Measurements from ENCODE around the gene PKD1. TPM values are rescaled to one million over a fixed set of nuclear protein-coding genes. Genes with fewer than 3 reads are reported as not detected.
A peak's percentile ranks its signal among the peaks of the same experiment; 100 is the strongest.

Gene PKD1
- total RNA-seq, 4 donors from 2014 or later = 207 to 542 (median 381) TPM

DNA sequence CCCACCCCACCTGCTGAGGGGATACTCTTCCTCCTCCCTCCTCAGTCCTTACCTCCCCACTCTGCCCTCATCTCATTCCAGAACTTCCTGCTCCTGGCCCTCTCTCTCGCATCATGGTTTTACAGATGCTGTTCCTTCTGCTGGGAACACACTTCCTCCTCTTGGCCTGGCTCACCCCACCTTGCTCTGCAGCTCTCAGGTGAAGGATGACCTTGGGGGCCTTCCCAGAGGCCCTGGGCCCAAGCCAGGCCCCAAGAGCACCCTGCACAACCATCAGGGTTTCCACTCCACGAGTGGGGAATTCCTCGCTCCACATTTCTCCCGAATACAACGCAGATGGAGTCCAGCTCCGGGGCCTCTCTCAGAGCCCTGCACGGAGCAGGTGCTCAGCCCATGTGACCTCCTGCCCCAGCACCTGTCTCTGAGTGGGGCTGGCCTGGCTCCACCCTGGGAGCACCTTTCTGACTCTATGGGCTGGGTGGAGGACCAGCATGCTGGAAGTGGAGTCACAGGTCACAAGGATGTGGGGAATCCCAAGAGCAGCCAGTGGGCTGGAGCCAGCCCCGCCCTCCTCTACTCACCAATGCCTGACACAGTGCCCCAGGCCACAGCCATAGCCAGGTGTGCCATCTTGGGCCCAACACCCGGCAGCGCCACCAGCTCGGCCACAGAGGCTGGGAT is 92.6 kb downstream of the PKD1 start:
- 78 to 88% methylated on average over 5 to 11 of the region's 11 CpGs for WGBS, 2 donors
- TF ChIP-seq EP300 (IDR thresholded peaks at IDR 0.05) = no peak
- TF ChIP-seq, protein P1, sequence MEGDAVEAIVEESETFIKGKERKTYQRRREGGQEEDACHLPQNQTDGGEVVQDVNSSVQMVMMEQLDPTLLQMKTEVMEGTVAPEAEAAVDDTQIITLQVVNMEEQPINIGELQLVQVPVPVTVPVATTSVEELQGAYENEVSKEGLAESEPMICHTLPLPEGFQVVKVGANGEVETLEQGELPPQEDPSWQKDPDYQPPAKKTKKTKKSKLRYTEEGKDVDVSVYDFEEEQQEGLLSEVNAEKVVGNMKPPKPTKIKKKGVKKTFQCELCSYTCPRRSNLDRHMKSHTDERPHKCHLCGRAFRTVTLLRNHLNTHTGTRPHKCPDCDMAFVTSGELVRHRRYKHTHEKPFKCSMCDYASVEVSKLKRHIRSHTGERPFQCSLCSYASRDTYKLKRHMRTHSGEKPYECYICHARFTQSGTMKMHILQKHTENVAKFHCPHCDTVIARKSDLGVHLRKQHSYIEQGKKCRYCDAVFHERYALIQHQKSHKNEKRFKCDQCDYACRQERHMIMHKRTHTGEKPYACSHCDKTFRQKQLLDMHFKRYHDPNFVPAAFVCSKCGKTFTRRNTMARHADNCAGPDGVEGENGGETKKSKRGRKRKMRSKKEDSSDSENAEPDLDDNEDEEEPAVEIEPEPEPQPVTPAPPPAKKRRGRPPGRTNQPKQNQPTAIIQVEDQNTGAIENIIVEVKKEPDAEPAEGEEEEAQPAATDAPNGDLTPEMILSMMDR (IDR thresholded peaks at IDR 0.05) = no peak
- no peak for TF ChIP-seq POLR2A (IDR thresholded peaks at IDR 0.05)
- Histone ChIP-seq H3K4me1 (peaks cover 0 to 81% (median 45%) of the 10 kb centered on the region in 4 donors), H3K36me3 (peaks cover 0 to 29% (median 0%) of the 10 kb centered on the region in 3 donors), H3K9me3 (no peaks in the 10 kb centered on the region), H3K4me3 (no peak overlapping the region), H3K27me3 (no peaks in the 10 kb centered on the region), H3K27ac (peak overlapping the region in 1 of 4 donors; percentile 47)
- no peak for DNase-seq (ENCODE audit: low spot score in 2 of 2)

DNA sequence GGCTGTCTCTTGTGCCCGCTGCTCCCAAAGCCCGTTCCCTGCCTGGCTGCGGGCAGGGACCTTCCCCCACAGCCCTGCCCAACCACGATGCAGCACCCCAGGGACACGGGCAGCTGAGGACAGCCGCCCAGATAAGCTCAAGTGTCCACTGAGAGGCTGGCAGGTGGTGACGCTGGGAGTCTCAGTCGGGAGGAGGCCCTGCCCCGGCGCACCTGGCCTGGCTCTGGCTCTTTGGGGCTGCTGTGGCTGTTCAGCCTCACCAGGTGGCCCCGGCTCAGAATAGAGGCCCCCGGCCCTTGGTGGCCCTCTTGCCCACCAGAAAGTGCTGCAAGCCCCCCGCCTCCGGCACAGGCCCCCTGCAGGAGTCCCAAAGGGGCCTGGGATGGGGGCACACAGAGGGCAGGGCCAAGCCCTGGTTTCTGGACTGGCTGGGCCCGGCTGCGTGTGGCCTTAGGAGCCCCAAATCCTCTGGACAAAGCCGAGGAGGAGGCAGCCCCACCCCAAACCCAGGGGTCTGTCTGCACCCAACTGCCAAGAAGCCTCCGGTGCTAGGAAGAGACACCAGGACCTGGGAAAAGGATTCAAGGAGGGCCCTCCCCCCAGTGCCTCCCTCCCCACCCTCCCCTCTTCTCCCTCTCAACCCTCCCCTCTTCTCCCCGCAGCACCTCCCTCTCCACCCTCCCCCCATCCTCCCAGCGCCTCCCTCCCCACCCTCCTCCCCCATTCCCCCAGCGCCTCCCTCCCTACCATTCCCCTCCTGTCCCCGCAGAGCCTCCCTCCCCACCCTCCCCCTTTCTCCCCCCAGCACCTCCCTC is 93.3 kb downstream of the PKD1 start:
- Histone ChIP-seq H3K27ac (peak overlapping the region in 2 of 4 donors; percentile 55 to 58), H3K4me1 (peaks cover 0 to 87% (median 52%) of the 10 kb centered on the region in 4 donors)
- DNase-seq (ENCODE audit: low spot score in 2 of 2) = no peak

DNA sequence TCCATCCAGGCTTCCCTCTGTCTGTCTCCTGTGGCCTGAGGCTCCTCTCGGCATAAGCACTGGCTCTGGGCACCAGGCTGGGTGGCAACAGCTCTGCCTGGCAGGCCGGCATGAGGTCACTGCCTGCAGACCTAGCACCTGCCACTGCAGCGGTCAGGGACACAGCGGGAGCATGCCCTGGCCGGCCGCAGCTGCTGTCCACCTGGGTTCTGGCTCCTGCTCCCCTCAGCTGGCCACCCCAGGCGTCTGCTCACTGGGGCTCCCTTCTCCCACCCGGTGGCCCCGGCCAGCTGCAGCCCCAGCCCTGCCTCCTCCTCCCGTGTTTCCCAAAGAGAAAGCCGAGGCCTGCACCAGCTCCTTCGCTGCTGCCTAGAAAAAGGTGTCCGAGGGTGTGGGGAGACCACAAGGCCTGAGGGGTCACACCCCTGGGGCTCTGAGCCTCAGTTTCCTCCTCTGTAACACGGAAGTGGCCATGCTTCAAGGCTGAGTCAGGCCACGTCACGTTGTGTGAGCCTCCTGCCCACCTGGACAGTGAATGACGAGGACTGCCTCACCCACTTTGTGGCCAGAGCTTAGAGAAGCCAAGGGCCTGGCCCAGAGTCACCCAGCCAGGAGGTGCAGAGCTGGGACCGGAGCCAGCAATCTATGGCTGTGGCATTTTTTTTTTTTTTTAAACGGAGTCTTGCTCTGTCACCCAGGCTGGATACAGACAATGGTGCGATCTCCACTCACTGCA is 94.7 kb downstream of the PKD1 start:
- DNase-seq (ENCODE audit: low spot score in 2 of 2) = no peak
- no peaks in the 10 kb centered on the region for H3K9me3 ChIP-seq
- H3K27me3 ChIP-seq = no peaks in the 10 kb centered on the region
- 76 to 81% methylated on average over 12 to 13 of the region's 20 CpGs for whole genome bisulfite sequencing, 2 donors
- H3K36me3 ChIP-seq = peaks cover 0 to 29% (median 0%) of the 10 kb centered on the region in 3 donors
- peak overlapping the region in 3 of 4 donors; percentile 86 to 99 (median 91) for H3K27ac ChIP-seq
- no peak overlapping the region for H3K4me3 ChIP-seq
- peaks cover 0 to 87% (median 54%) of the 10 kb centered on the region in 4 donors for H3K4me1 ChIP-seq
- no peak for TF ChIP-seq POLR2A (IDR thresholded peaks at IDR 0.05)
- TF ChIP-seq, protein P1 (IDR thresholded peaks at IDR 0.05) = no peak

More for the DNA sequence above, 93.3 kb downstream of the PKD1 start:
- peaks cover 0 to 29% (median 0%) of the 10 kb centered on the region in 3 donors for H3K36me3 ChIP-seq
- 53 to 71% methylated on average over 6 to 9 of the region's 22 CpGs for WGBS, 2 donors
- no peaks in the 10 kb centered on the region for H3K27me3 ChIP-seq
- no peaks in the 10 kb centered on the region for H3K9me3 ChIP-seq
- H3K4me3 ChIP-seq = no peak overlapping the region
- TF ChIP-seq, protein P1 (IDR thresholded peaks at IDR 0.05) = no peak

DNA sequence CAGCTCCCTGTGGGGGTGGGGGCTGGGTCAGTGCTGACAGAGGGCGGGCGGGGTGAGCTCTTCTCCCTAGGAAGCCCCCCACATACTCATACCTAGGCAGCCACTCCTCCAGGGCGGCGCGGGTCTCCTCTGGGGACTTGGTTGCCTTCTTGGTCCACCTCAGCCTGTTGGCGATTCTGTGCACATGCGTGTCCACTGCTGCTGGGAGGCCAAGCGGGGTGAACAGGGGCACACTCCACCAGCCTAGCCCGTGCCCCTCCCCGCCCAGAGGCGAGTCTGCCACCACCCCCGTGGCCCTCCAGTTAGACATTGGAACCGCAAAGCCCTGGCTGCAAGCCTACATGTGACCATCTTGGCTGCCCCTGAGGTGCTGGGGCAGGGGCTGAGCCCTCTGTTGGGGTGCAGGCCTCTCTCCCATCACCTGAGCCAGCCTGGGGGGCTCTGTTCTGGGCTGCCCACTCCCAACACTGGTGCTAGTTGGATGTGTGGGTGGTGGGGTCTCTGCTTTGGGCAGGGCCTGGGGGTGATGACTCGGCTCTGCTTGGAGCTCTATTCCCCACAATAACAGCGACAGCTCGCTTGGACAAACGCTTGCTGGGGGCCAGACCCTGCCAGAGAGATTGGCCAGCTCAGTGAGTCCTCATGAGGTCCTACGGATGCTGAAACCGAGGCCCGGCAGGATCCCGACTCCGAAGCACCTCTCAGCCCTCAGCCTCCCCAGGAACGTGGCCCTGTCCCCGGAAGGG is 95.5 kb downstream of the PKD1 start:
- no peak overlapping the region for H3K4me3 ChIP-seq
- peaks cover 0 to 27% (median 0%) of the 10 kb centered on the region in 3 donors for H3K36me3 ChIP-seq
- H3K27me3 ChIP-seq = no peaks in the 10 kb centered on the region
- H3K4me1 ChIP-seq = peaks cover 0 to 90% (median 59%) of the 10 kb centered on the region in 4 donors
- 67 to 78% methylated on average over 11 to 21 of the region's 24 CpGs for WGBS, 2 donors
- no peak for DNase-seq (ENCODE audit: low spot score in 2 of 2)
- H3K9me3 ChIP-seq = no peaks in the 10 kb centered on the region
- no peak for TF ChIP-seq EP300 (IDR thresholded peaks at IDR 0.05)
- TF ChIP-seq POLR2A (IDR thresholded peaks at IDR 0.05) = no peak
- TF ChIP-seq, protein P1 (IDR thresholded peaks at IDR 0.05) = no peak
- H3K27ac ChIP-seq = peak overlapping the region; percentile 67 to 99 (median 88)
